PC-3 (cell line): ENCODE results near the gene CPZ. TPM values are rescaled to one million over a fixed set of nuclear protein-coding genes. Genes with fewer than 3 reads are reported as not detected.

Source experiments
- ATAC-seq: fragments of 200-7000 bp; cut with Tn5 transposase; 2 replicates; pipeline ENCODE4 v1.9.1; 2020; ENCODE audit warnings: mild to moderate bottlenecking, moderate library complexity
- BruUV-seq: library from RNA; stranded (reverse); fragments of 400-500 nt; replicated peaks from 2 replicates; lab custom pipeline; 2021; lab: Mats Ljungman, UMichigan
- CTCF ChIA-PET: fragments of 300-600 bp; sonication (Branson Sonifier 250); formaldehyde crosslinking; loops from one replicate; lab custom pipeline; 2022; ENCODE audit warnings: antibody characterized with exemption; lab: Charles Lee
- POLR2A ChIA-PET: fragments of 300-600 bp; sonication (Branson Sonifier 250); formaldehyde crosslinking; loops from one replicate; lab custom pipeline; 2022; ENCODE audit warnings: antibody characterized with exemption; ENCODE audit not compliant: unreplicated experiment; lab: Charles Lee
- DNase-seq: peaks from one replicate; pipeline ENCODE4 v3.0.0-alpha.2; 2015
- H2AFZ ChIP-seq: fragments of 300-600 bp; sonication (generic); 2 replicates; pipeline ENCODE4 v1.6.0; 2016; ENCODE audit warnings: antibody characterized with exemption, low read length
- H3F3A ChIP-seq: fragments of 300-600 bp; sonication (generic); one replicate; pipeline ENCODE4 v1.6.0; 2017; ENCODE audit warnings: antibody characterized with exemption, low read length, control low read depth, mild to moderate bottlenecking; ENCODE audit not compliant: unreplicated experiment
- H3K27ac ChIP-seq: fragments of 300-600 bp; sonication (generic); 2 replicates; pipeline ENCODE4 v1.5.1; 2016; ENCODE audit warnings: mild to moderate bottlenecking, low read length
- H3K27me3 ChIP-seq: fragments of 300-600 bp; sonication (generic); 2 replicates; pipeline ENCODE4 v1.6.1; 2016; ENCODE audit warnings: low read length, mixed read lengths
- H3K36me3 ChIP-seq: fragments of 300-600 bp; sonication (generic); 2 replicates; pipeline ENCODE4 v1.6.1; 2016; ENCODE audit warnings: low read depth, mixed run types, low read length, mixed read lengths
- H3K4me1 ChIP-seq: fragments of 300-600 bp; sonication (generic); 2 replicates; pipeline ENCODE4 v1.5.1; 2016; ENCODE audit warnings: low read length; ENCODE audit not compliant: insufficient read depth
- H3K4me2 ChIP-seq: fragments of 300-600 bp; sonication (generic); 2 replicates; pipeline ENCODE4 v1.6.0; 2016; ENCODE audit warnings: low read length
- H3K4me3 ChIP-seq: fragments of 300-600 bp; sonication (generic); 2 replicates; pipeline ENCODE4 v1.5.1; 2016; ENCODE audit warnings: mild to moderate bottlenecking, low read length, mixed read lengths
- H3K79me2 ChIP-seq: fragments of 300-600 bp; sonication (generic); 2 replicates; pipeline ENCODE4 v1.6.1; 2017; ENCODE audit warnings: low read length, mixed read lengths
- H3K9ac ChIP-seq: fragments of 300-600 bp; sonication (generic); 2 replicates; pipeline ENCODE4 v1.6.0; 2016; ENCODE audit warnings: mild to moderate bottlenecking, low read length
- H3K9me2 ChIP-seq: fragments of 300-600 bp; sonication (generic); replicated peaks from 2 replicates; pipeline ENCODE4 v1.6.1; 2016; ENCODE audit warnings: mixed run types, low read length, mixed read lengths
- H3K9me3 ChIP-seq: fragments of 300-600 bp; sonication (generic); 2 replicates; pipeline ENCODE4 v1.6.1; 2016; ENCODE audit warnings: low read length, mixed read lengths
- H4K20me1 ChIP-seq: fragments of 300-600 bp; sonication (generic); 2 replicates; pipeline ENCODE4 v1.6.1; 2016; ENCODE audit warnings: low read length, mixed read lengths
- CTCF ChIP-seq: fragments of 300-600 bp; sonication (generic); conservative IDR thresholded peaks from 2 replicates; pipeline ENCODE4 v1.5.1; 2017; ENCODE audit warnings: antibody characterized with exemption, low read depth, mild to moderate bottlenecking, low read length
- EZH2 ChIP-seq: fragments of 300-600 bp; sonication (generic); IDR thresholded peaks from one replicate; pipeline ENCODE4 v1.6.1; 2017; ENCODE audit warnings: antibody characterized with exemption, mild to moderate bottlenecking, low read length; ENCODE audit not compliant: unreplicated experiment
- EZH2phosphoT487 ChIP-seq: fragments of 300-600 bp; sonication (generic); IDR thresholded peaks from 2 replicates; pipeline ENCODE4 v1.6.1; 2018; ENCODE audit warnings: mild to moderate bottlenecking, antibody characterized with exemption, low read length, borderline replicate concordance
- intact Hi-C: fragments of 100-400 bp; cut with micrococcal nuclease; formaldehyde crosslinking; loops from 2 replicates; pipeline ENCODE4 v1.9.0; 2023
- total RNA-seq: library from RNA; depleted of rRNA; stranded (reverse); fragments of >200 nt; gene quantifications from 2 replicates; pipeline ENCODE4 v1.2.3, GENCODE V29; 2014

Gene CPZ
- total RNA-seq, 1 experiment from 2014 or later: 27.9 TPM

GRCh38 chr4:8581094-8581861 is 11.3 kb upstream of the CPZ start:
- H3K4me1 ChIP-seq: no peaks in the 10 kb centered on the region
- no peaks in the 10 kb centered on the region for H3F3A ChIP-seq
- H3K4me3 ChIP-seq: no peak overlapping the region
- no peak overlapping the region for H3K4me2 ChIP-seq
- no peak overlapping the region for H3K9ac ChIP-seq
- H4K20me1 ChIP-seq: no peaks in the 10 kb centered on the region
- ChIA-PET POLR2A (no interaction called here), CTCF (no interaction called here)
- H2AFZ ChIP-seq: no peak overlapping the region
- H3K9me2 ChIP-seq: no peaks in the 10 kb centered on the region
- H3K36me3 ChIP-seq: no peaks in the 10 kb centered on the region
- BruUV-seq: no TSS peak
- TF ChIP-seq EZH2: no peak
- H3K27me3 ChIP-seq: no peaks in the 10 kb centered on the region
- no peaks in the 10 kb centered on the region for H3K9me3 ChIP-seq
- no peaks in the 10 kb centered on the region for H3K79me2 ChIP-seq
- no peak overlapping the region for H3K27ac ChIP-seq
- no peak for DNase-seq
- intact Hi-C loops: no loop called here
- no peak for ATAC-seq

- H3K9ac ChIP-seq: no peak overlapping the region
- no peak overlapping the region for H3K4me3 ChIP-seq
- DNase-seq (no peak), ATAC-seq (no peak)
- ChIA-PET POLR2A (no interaction called here), CTCF (no interaction called here)
- no peak for TF ChIP-seq CTCF
- no peak for TF ChIP-seq EZH2phosphoT487
- TF ChIP-seq EZH2: no peak
- H3K9me3 ChIP-seq: no peaks in the 10 kb centered on the region
- no peaks in the 10 kb centered on the region for H3K9me2 ChIP-seq
- intact Hi-C loops: no loop called here
- no peaks in the 10 kb centered on the region for H3K36me3 ChIP-seq
- H4K20me1 ChIP-seq: no peaks in the 10 kb centered on the region
- no TSS peak for BruUV-seq
- H2AFZ ChIP-seq: no peak overlapping the region
- H3K4me1 ChIP-seq: no peaks in the 10 kb centered on the region
- H3F3A ChIP-seq: no peaks in the 10 kb centered on the region
- no peak overlapping the region for H3K4me2 ChIP-seq
- no peaks in the 10 kb centered on the region for H3K79me2 ChIP-seq
- H3K27me3 ChIP-seq: no peaks in the 10 kb centered on the region
- H3K27ac ChIP-seq: no peak overlapping the region
These were observed 10.5 kb upstream of the CPZ start for GRCh38 chr4:8582016-8582415.

GRCh38 chr4:8582436-8582835 is 10.1 kb upstream of the CPZ start:
- H3K4me3 ChIP-seq: no peak overlapping the region
- BruUV-seq: no TSS peak
- no peaks in the 10 kb centered on the region for H3K27me3 ChIP-seq
- H2AFZ ChIP-seq: no peak overlapping the region
- no peaks in the 10 kb centered on the region for H3K4me1 ChIP-seq
- no peak for DNase-seq
- H3K9me3 ChIP-seq: no peaks in the 10 kb centered on the region
- H3K4me2 ChIP-seq: no peak overlapping the region
- H3K27ac ChIP-seq: no peak overlapping the region
- no peaks in the 10 kb centered on the region for H3K9me2 ChIP-seq
- ChIA-PET CTCF (no interaction called here), POLR2A (no interaction called here)
- no peaks in the 10 kb centered on the region for H3F3A ChIP-seq
- H3K36me3 ChIP-seq: no peaks in the 10 kb centered on the region
- no peaks in the 10 kb centered on the region for H3K79me2 ChIP-seq
- no peaks in the 10 kb centered on the region for H4K20me1 ChIP-seq
- no peak overlapping the region for H3K9ac ChIP-seq
- intact Hi-C loops: no loop called here
- no peak for ATAC-seq
- TF ChIP-seq EZH2phosphoT487: no peak
- no peak for TF ChIP-seq CTCF
- no peak for TF ChIP-seq EZH2
